ENCODE data around the gene AHCTF1. TPM values are rescaled to one million over a fixed set of nuclear protein-coding genes. Genes with fewer than 3 reads are reported as not detected.

The AHCTF1 gene, protein sequence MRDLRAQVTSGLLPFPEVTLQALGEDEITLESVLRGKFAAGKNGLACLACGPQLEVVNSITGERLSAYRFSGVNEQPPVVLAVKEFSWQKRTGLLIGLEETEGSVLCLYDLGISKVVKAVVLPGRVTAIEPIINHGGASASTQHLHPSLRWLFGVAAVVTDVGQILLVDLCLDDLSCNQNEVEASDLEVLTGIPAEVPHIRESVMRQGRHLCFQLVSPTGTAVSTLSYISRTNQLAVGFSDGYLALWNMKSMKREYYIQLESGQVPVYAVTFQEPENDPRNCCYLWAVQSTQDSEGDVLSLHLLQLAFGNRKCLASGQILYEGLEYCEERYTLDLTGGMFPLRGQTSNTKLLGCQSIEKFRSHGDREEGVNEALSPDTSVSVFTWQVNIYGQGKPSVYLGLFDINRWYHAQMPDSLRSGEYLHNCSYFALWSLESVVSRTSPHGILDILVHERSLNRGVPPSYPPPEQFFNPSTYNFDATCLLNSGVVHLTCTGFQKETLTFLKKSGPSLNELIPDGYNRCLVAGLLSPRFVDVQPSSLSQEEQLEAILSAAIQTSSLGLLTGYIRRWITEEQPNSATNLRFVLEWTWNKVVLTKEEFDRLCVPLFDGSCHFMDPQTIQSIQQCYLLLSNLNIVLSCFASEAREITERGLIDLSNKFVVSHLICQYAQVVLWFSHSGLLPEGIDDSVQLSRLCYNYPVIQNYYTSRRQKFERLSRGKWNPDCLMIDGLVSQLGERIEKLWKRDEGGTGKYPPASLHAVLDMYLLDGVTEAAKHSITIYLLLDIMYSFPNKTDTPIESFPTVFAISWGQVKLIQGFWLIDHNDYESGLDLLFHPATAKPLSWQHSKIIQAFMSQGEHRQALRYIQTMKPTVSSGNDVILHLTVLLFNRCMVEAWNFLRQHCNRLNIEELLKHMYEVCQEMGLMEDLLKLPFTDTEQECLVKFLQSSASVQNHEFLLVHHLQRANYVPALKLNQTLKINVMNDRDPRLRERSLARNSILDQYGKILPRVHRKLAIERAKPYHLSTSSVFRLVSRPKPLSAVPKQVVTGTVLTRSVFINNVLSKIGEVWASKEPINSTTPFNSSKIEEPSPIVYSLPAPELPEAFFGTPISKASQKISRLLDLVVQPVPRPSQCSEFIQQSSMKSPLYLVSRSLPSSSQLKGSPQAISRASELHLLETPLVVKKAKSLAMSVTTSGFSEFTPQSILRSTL (N-terminal part only)
- polyA plus RNA-seq (2012; ENCODE audit: insufficient read length, low read depth) = 26.3 TPM

DNA sequence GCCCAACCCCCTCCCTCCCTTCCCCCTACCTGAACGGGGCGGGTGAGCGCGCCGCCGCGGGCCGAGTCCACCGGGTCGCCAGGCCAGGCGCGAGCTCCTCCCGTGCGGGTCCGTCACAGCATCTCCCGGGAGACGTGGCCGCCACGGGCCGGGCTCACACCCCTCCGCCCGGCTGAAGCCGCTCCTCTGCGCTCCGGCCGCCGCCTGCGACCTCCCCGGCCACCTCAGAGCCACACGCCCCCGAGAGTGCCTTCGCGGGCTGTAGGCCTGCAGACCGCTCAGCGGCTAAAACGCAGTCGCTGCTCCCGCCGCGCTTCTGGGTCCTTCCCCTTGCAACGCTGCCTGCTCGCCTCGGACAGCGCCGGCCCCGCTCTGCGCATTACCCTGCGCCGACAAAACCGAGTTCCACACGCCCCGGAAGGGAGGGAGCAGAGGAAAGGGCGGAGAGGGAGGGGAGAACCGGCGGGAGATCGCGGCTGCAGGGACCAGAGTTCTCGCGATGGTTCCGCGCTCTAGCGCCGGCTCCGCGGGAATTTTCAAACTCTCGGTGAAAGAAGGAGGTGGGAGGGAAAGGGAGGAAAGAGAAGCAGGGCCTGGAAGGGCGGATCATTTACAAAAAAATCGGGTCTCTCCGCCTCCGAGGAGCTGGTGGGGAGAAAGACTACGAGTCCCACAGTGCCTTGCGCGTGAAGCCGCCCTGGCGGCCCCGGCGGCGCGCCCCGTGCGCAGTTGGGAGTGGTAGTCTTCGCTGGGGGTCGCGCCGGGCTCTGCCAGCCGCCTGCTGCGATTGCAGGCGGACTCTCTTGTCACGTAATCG lies at the start of gene AHCTF1:
AHCTF1 (minus strand) TSS at position 400 of the 817 bp plus-strand sequence. CDS start 13,578 bp downstream, outside the sequence.
- TF ChIP-seq SIN3A (IDR thresholded peaks at IDR 0.05; ENCODE audit: borderline replicate concordance, insufficient read depth, low read length) (0 out of 2 replicates have a peak, but pooled peaks have one; percentile 91), FOXP2 (optimal IDR thresholded peaks at IDR 0.05; ENCODE audit: borderline replicate concordance, extremely low read depth, extremely low read length, insufficient read depth) (peak; percentile 67), TAF1 (IDR thresholded peaks at IDR 0.05; ENCODE audit: borderline replicate concordance, insufficient read depth, low read length) (peak; percentile 96), POLR2AphosphoS5 (IDR thresholded peaks at IDR 0.05; ENCODE audit: low read depth, low read length) (peak; percentile 99)
- TF ChIP-seq, protein P1, sequence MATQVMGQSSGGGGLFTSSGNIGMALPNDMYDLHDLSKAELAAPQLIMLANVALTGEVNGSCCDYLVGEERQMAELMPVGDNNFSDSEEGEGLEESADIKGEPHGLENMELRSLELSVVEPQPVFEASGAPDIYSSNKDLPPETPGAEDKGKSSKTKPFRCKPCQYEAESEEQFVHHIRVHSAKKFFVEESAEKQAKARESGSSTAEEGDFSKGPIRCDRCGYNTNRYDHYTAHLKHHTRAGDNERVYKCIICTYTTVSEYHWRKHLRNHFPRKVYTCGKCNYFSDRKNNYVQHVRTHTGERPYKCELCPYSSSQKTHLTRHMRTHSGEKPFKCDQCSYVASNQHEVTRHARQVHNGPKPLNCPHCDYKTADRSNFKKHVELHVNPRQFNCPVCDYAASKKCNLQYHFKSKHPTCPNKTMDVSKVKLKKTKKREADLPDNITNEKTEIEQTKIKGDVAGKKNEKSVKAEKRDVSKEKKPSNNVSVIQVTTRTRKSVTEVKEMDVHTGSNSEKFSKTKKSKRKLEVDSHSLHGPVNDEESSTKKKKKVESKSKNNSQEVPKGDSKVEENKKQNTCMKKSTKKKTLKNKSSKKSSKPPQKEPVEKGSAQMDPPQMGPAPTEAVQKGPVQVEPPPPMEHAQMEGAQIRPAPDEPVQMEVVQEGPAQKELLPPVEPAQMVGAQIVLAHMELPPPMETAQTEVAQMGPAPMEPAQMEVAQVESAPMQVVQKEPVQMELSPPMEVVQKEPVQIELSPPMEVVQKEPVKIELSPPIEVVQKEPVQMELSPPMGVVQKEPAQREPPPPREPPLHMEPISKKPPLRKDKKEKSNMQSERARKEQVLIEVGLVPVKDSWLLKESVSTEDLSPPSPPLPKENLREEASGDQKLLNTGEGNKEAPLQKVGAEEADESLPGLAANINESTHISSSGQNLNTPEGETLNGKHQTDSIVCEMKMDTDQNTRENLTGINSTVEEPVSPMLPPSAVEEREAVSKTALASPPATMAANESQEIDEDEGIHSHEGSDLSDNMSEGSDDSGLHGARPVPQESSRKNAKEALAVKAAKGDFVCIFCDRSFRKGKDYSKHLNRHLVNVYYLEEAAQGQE (IDR thresholded peaks at IDR 0.05; ENCODE audit: insufficient read depth in 1 of 2, low read depth in 2 of 2, low read length in 2 of 2) = peak; percentile 62 to 71; a peak in 3 of 4 replicates

DNA sequence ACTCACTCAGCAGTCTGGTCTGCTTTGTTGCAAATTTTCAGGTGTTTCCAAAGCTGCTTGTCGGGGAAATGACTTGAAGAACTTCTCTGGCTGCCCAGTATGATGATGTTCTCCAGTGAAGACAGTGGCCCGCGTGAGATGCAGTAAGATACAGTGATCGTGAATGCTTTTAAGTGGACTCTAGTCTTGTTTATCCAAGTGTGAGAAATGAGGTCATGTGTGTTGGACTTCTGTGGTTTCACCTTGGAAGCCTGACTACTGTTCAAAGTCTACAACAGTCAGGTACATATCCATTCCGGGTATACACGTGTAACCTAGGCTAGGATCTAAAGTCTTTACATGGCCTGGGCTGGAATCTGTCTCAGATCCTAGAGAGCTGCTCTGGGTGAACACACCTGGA lies 47.0 kb upstream of the AHCTF1 start:
- no peak for TF ChIP-seq TAF1 (IDR thresholded peaks at IDR 0.05; ENCODE audit: borderline replicate concordance, insufficient read depth, low read length)
- TF ChIP-seq, protein P1 (IDR thresholded peaks at IDR 0.05; ENCODE audit: insufficient read depth in 1 of 2, low read depth in 2 of 2, low read length in 2 of 2) = no peak
- no peak for TF ChIP-seq FOXP2 (optimal IDR thresholded peaks at IDR 0.05; ENCODE audit: borderline replicate concordance, extremely low read depth, extremely low read length, insufficient read depth)
- no peak for TF ChIP-seq POLR2AphosphoS5 (IDR thresholded peaks at IDR 0.05; ENCODE audit: low read depth, low read length)

DNA sequence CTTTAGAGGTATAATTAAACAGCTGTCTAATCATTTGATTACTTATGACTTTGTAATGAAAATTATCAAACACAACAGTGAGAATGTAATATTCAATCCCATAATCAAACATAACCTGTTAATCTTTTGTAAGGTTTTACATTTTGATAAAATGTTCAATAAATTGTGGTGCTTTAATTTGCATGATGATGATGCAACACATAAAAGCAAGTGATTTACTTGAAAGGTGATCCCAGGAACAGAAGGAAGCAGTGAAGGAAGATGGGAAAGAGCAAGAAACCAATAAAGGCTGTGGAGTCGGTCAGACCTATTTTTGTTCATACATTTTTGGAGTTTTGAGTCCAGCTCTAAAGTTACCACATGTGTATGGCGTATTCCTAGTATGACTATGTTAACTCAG lies 46.5 kb upstream of the AHCTF1 start:
- TF ChIP-seq POLR2AphosphoS5 (IDR thresholded peaks at IDR 0.05; ENCODE audit: low read depth, low read length) = no peak
- no peak for TF ChIP-seq SIN3A (IDR thresholded peaks at IDR 0.05; ENCODE audit: borderline replicate concordance, insufficient read depth, low read length)
- TF ChIP-seq, protein P1 (IDR thresholded peaks at IDR 0.05; ENCODE audit: insufficient read depth in 1 of 2, low read depth in 2 of 2, low read length in 2 of 2) = no peak
- no peak for TF ChIP-seq FOXP2 (optimal IDR thresholded peaks at IDR 0.05; ENCODE audit: borderline replicate concordance, extremely low read depth, extremely low read length, insufficient read depth)
- TF ChIP-seq TAF1 (IDR thresholded peaks at IDR 0.05; ENCODE audit: borderline replicate concordance, insufficient read depth, low read length) = no peak

DNA sequence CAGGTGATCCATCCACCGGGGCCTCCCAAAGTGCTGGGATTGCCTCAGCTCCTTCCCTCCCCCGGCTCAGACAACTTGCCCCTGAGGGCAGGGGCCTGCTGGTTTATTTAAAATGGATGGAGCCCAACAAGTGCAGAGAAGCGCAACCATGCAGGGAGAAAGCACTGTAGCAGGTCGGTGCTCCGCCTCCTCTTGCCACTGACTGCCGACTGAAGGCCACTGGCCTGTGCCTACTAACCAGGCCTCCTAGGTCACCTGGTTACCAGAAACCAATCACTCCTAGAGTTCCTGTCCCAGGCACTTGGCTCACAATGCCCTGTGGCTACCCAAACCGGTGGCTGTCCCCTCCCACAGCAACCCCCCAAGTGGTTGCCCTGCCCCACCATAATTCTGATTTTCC lies 40.2 kb upstream of the AHCTF1 start:
- TF ChIP-seq POLR2AphosphoS5 (IDR thresholded peaks at IDR 0.05; ENCODE audit: low read depth, low read length) = no peak
- no peak for TF ChIP-seq TAF1 (IDR thresholded peaks at IDR 0.05; ENCODE audit: borderline replicate concordance, insufficient read depth, low read length)
- no peak for TF ChIP-seq FOXP2 (optimal IDR thresholded peaks at IDR 0.05; ENCODE audit: borderline replicate concordance, extremely low read depth, extremely low read length, insufficient read depth)
- TF ChIP-seq SIN3A (IDR thresholded peaks at IDR 0.05; ENCODE audit: borderline replicate concordance, insufficient read depth, low read length) = no peak
- TF ChIP-seq, protein P1 (IDR thresholded peaks at IDR 0.05; ENCODE audit: insufficient read depth in 1 of 2, low read depth in 2 of 2, low read length in 2 of 2) = no peak

All from PFSK-1 (cell line).